GM12875 (cell line): ENCODE results near the gene DOCK2.
"Not testable (repeated sequence)": the region's sequence is repeated elsewhere in the genome, so short reads cannot be mapped to it uniquely, and the experiment has no call there.

ENCODE experiments used
- H3K4me3 ChIP-seq: one replicate; pipeline ENCODE4 v1.5.1; 2011; ENCODE audit warnings: low read depth, low read length, control low read depth
- CTCF ChIP-seq: IDR thresholded peaks from 2 replicates; pipeline ENCODE4 v1.5.1; 2011; ENCODE audit warnings: low read depth, mild to moderate bottlenecking, control low read depth, inconsistent platforms, low read length, moderate library complexity, borderline replicate concordance; ENCODE audit not compliant: insufficient read depth

The DOCK2 gene

GRCh38 chr5:169942181-169942580 is 305.1 kb downstream of the DOCK2 start:
- H3K4me3 ChIP-seq: no peak overlapping the region
- no peak for TF ChIP-seq CTCF

GRCh38 chr5:169943026-169943425 is 306.0 kb downstream of the DOCK2 start:
- no peak overlapping the region for H3K4me3 ChIP-seq
- no peak for TF ChIP-seq CTCF

GRCh38 chr5:169944115-169944514 is 307.0 kb downstream of the DOCK2 start:
- no peak overlapping the region for H3K4me3 ChIP-seq
- TF ChIP-seq CTCF: no peak

GRCh38 chr5:169944922-169945680 is 308.0 kb downstream of the DOCK2 start:
- no peak for TF ChIP-seq CTCF
- no peak overlapping the region for H3K4me3 ChIP-seq

GRCh38 chr5:169945831-169946261 is 308.8 kb downstream of the DOCK2 start:
- no peak overlapping the region for H3K4me3 ChIP-seq
- TF ChIP-seq CTCF: no peak

GRCh38 chr5:169946743-169947295 is 309.7 kb downstream of the DOCK2 start:
- H3K4me3 ChIP-seq: no peak overlapping the region
- no peak for TF ChIP-seq CTCF

GRCh38 chr5:169950333-169950732 is 313.3 kb downstream of the DOCK2 start:
- no peak overlapping the region for H3K4me3 ChIP-seq
- TF ChIP-seq CTCF: no peak

- not testable (repeated sequence) for H3K4me3 ChIP-seq
Measured at GRCh38 chr5:169953196-169953595, 316.1 kb downstream of the DOCK2 start.
